PC-9 (cell line): Measurements from ENCODE around the gene DOCK6.

Experiments used
- CTCF ChIP-seq: fragments of 200-600 bp; sonication (generic); conservative IDR thresholded peaks from 2 replicates; pipeline ENCODE4 v1.6.1; 2017; ENCODE audit warnings: mixed run types, antibody characterized with exemption, mild to moderate bottlenecking, moderate library complexity
- EZH2 ChIP-seq: fragments of 200-600 bp; sonication (generic); IDR thresholded peaks from 2 replicates; pipeline ENCODE4 v1.8.0; 2017; ENCODE audit warnings: antibody characterized with exemption, low read depth

DNA sequence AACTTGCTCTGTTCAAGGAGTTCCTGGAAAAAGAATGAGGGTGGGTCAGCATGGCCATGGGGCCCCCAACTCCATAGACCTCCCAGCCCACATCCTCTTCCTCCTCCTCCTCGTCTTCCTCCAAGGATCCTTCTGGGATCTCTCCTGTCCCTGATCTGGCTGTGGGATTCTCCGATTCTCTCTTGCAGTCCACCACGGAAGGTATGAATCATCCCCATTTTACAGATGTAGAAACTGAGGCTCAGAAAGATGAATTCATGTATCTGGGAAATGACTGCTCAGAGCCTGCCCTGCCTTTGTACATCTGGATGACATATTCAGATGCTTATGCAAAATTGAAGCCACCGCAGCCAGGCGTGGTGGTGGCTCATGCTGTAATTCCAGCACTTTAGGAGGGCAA, 62.8 kb downstream of the DOCK6 start:
- TF ChIP-seq CTCF (no peak), EZH2 (no peak)
